HG03095 (cell line): ENCODE measurements around the gene LMO1.

Experiments
- ATAC-seq: cut with Tn5 transposase; IDR thresholded peaks from one replicate; pipeline ENCODE4 v1.9.1; 2021; ENCODE audit warnings: moderate library complexity; ENCODE audit not compliant: unreplicated experiment

Gene LMO1

DNA sequence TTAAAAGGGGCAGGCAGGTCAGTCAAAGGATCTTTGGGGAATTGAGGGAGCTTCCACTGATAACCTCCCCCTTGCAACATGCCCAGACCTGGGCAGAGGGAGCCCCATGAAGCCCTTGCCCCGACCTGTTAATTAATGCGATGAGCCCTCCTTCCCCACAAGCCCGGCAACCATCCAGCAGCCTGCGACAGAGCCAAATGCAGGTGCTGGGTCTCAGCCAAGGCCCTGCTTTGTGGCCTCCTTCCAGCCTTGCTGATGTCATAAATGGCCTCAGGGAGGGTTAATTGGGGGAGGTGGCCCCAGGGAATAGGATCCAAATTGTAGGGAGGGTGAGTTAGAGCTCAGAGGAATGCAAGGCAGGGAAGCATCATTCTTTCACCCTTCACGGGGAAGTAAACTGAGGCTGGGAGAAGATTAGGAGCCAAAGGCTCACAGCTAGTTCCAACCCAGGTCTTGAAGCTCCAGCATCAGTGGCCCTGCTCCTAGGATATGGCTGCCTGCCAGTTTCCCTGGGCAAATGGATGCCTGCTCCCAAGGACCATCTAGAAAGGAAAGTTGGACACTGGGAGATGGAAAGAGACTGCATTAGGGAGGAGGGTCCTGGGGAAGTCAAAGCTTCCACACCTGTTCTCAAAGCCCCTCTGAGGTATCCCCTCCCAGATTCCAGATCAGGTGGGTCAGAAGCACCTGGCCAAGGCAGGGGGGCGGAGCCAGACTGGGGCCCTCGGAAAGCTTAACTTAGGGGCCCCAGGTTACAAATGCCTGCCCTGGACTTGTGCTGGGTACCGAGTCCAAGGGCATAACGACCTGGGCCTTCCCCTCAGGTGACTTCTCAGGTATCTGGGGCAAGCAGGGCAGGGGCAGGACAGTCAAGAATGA is 34.1 kb downstream of the LMO1 start:
- ATAC-seq: no peak

DNA sequence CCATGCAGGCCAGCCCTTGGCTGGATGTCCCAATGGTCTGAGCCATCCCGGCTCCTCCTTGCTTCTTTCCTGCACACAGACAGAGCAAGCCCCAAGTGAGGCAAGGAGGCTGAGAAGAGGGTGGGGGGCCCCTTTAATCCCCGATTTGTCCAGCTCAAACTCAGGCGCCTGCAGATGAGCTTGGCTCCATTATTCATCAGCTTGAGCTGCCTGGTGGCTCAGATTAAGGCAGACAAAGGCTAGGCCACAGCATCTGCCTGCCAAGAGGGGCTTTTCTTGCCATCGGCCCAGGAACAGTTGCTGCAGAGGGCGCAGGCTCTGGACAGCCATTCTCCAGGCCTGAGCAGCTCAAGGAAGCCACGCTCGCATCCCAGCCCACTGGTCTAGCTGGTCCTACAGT is 35.4 kb downstream of the LMO1 start:
- ATAC-seq: no peak

DNA sequence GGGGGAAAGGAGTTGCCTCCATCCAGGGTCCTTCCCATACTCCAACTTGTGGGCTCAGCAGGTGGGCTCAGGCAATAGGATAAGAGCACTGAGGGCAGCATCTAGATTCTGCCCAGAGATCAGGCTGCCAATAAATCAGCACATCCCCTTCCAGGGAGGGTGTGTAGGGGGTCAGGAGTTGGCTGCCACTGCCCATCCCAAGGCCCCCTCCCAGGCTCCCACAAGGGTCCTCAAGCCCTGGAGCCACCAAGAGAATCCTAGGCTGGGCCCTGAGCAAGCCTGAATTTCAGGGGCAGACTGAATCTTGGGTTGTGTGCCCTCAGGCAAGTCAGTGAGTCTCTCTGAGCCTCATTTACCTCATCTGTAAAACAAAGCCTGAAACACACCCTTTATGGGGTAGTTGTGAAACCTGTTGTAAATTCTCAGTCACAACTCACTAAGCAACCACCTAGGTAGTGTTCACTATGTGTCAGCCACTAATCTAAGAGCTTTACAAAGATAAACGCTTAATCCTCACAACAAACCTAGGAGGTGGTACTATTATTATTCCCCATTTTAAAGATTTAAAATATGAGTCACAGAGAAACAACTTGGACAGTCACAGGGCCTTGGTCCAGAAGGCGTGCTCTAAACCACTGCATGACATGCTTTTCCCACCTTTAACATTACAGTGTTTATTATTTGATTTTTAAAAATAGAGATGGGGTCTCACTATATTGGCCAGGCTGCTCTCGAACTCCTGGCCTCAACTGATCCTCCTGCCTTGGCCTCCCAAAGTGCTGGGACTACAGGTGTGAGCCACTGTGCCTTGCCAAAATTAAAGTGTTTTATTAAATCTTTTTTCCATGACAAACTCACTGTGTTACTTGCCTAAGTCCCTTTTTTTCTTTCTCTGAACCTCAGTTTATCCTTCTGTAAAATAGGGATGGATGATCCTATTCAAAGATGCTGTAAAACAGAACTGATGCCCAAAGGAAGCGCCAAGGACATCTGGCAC is 36.2 kb downstream of the LMO1 start:
- ATAC-seq: no peak

DNA sequence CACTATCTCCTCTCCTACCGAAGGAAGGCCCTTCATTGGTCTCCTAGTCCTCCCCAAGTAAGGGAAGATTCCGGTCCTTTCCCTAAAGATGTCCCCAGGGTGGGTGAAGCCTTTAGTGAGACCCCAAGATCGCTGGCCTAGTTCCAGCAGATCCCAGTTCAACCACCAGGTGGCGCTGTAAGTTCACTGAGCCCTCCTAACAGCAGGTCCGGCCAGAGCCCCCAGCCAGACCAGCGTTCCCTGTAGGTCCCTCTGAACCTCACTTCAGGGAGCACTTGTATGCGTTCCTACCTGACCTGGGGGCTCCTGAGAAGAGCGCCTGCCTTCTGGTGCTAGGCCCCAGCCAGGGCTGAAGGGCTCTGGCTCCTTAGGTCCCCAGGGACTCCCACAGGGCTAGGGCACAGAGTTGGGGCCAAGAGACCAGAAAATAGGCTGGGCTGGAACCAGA is 38.1 kb downstream of the LMO1 start:
- peak; percentile 51 for ATAC-seq

DNA sequence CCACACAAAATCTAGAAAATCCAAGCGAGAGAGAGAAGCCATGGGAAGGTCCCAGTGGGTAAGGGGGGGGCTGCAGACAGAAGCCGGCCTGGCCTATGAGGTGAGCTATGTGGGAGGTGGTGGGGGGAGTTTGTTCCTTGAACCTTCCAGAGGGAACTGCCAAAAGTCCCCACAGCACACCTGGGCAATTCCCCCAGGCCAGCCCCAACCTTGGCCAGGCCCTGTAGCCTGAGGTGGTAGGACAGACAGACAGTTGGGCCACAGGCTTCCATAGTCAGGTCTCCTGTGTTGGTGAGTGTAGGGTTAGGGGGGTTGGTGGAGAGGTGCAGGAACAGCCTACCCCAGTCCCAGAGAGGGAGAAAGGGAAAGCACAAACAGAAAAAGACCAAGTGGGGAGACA is 39.0 kb downstream of the LMO1 start:
- ATAC-seq: no peak

DNA sequence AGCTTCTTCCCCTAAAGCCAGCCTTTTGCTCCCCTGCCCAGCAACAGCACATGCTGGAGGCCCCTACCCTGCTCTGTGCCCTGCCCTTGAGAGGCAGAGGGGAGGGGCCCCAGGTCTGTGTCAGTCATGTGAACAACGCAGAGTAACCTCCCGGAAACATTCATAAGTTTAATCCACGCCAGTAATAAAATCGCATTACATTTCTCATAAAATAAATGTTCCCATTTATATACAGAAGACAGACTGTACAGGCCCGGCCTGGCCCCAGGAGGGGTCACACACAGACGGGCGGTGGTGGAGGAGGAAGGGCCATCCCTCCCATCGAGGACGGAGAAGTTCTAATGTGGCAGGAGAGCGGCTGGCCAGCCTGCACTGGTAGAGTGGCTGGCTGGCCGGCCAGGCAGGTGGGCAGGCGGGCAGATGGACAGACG is 39.5 kb downstream of the LMO1 start:
- no peak for ATAC-seq

DNA sequence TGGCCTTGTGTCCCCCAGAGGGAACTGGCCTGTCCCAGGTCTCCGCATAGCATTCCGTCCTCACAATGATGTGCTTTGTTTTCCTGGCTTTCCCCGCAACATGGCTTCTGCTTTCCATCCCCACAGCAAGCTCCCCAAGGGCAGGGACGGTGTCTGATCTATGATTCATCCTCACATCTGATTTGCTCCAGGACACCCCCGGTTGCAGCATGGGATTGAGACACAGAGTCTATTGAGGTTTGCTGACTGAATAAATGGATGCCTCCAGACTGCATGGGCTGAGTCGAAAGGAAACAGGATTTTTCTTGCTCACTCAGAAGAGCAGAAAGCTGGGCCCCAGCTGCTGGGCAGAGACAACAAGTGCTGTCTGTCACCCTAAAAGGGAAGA is 40.2 kb downstream of the LMO1 start:
- ATAC-seq: no peak

DNA sequence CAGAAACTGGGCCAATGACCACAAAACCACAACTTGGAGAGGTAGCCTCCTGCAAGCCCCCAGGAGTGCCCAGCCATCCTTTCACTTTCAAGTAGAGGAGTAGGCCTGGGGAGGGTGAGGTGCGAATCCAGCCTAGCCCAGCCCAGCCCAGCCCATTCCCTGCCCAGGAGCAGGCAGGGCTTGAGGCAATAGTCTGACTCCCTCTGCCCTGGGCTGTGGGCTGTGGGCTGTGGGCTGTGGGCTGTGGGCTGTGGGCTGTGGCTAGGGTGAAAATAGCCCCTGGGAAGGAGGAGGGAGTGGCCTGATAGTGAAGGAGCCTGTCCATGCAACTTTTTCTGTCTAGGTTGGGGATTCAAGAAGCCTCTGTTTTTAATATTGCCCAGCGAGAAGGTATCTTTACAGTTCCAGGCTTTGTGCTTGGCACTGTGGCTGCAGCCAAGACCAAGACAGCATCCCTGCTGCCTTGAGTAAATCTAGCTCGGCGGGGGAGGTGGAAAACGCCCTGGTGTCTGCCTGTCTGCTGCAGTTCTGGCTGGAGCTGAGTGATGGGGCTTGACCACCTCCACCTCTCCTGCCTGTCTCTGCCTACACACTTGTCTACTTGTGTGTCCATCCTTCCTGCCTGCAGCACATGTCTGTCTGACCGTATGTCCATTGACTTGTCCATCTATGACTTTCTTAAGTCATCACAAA is 40.7 kb downstream of the LMO1 start:
- no peak for ATAC-seq

DNA sequence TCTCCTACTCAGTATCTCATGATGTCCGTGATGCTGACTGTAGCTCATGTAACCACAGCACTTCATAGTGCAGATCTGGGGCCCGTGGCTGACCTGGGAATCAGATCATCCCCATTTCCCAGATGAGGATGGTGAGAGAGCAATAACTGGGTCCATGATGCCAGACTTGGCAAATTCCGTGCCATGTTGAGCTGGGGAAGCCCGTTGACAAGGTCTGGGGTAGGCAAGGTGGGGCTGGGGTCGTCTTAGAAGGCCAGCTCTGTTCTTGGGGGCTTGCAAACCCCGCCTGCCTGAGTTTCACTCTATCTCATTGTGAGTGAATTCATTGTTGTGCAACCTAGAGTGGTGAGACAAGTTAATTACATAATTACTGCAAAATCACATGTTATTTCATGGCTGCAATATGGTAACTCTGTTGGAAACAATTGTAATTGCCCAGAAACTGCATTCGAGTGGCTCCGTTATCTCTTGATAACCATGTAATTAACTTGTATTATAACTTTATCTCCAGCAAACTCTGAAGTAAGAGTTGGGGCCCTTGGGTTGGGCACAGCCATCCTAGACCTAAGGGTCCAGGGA is 41.7 kb downstream of the LMO1 start:
- ATAC-seq: no peak

DNA sequence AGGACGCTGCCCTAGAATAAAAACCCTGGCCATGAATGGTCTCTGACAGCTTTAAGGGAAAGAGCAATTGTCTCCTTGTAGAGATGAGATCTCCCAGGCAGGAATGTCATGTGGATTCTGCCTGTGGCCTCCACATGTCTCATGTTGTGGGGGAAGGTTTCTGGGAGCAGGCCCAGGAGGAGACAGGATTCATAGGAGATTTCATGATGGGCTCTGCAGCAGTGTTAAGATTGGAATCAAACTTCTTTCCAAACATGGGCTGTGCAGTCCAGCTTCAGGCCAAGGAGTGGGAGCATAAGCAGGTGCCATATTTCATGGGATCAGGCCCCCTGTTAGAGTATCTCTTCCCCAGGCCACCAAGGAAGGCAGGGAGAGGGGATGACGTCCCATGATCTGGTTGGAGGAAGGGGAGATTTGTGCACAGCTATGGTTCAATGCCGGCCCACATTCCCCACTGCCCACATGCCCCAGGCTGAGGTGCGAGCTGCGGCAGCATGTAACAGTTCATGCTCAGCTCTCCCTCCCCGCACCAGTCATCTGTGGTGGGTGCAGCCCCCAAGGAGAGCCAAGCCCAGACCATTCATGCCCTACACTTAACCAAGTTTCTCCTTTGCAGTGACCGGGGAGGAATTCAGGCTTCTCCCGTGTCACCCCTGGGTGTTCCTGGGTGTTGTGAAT is 42.5 kb downstream of the LMO1 start:
- no peak for ATAC-seq

DNA sequence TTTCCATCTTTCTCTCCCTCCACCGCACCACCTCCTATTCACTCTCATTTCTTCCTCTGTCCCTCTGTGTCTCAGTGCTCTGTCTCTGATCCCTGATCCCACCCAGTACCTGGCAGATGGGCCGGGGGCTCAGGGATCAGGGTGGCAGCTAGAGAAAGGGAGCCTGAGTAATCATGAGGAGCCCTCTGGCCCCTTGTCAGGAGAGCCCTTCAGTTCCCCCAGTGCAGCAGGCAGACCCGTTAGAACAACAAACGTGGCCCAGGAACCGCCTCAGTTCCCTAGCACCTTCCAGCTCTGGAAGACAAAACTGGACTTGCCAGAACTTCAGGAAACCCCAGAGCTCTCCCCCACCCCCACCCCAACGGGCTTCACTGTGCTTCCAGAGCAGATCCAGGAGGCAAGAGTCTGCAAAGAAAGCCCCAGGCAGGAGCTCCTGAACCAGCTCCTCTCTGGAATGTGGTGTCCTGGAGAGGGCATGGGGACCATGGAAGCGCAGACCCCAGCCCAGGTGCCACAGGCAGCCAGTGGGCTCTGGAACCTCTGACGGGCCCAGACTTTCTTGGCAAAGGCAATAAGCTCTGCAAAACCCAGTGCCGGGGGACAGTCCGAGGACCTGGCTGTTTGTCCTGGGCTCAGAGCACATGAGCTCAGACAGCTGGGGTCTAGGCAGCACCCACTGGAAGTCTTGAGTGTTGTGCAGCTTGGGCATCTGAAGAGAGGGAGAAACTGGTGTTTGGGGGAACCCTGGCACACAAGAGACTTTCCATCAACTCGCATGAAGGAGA is 43.2 kb downstream of the LMO1 start:
- ATAC-seq: no peak

DNA sequence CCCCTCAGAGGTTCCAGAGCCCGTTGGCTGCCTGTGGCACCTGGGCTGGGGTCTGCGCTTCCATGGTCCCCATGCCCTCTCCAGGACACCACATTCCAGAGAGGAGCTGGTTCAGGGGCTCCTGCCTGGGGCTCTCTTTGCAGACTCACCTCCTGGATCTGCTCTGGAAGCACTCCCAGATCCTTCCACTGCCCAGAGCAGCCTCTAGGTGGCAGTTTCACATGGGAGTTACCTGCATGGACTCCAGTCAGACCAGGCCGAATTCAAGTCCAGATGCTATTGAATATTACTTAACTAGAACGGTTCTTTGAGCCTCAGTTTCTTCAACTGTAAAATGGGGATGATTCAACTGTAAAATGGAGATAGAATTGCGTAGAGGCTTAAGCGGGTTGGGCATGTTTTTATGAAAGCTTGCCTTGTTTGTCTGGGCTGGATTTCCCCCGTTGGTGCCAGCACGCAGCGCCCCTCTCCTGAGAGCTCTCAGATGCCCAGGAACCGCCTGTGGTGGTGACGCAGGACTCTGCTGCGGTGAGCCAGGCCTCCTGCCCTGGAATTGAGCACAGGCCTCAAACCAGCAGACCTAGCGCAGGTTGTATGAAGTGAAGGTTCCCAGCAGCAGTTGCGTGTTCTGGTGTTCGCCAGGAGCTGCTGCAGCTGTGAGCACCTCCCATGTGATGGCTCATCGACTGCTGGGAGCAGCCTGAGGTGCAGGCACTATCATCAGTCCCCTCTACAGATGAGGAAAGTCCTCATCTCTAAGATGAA is 44.2 kb downstream of the LMO1 start:
- ATAC-seq: no peak

DNA sequence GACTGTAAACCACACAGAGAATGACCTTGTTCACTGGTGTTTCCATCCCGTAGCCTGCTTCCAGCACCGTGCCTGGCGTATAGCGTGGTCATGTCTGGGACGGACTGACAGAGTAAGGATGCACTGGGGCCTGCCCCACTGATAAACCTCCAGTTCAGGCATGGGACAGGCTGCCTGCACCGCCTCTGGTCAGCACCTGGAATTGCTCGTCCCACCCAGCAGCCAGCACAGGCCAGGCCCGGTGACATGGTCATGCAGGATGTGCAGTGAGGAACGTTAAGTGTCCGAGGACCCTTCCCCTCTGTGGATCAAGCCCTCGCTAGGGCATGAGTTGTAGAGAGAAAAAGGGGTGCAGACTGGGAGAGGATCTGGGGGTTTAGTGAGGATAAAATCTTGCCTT is 44.8 kb downstream of the LMO1 start:
- no peak for ATAC-seq

DNA sequence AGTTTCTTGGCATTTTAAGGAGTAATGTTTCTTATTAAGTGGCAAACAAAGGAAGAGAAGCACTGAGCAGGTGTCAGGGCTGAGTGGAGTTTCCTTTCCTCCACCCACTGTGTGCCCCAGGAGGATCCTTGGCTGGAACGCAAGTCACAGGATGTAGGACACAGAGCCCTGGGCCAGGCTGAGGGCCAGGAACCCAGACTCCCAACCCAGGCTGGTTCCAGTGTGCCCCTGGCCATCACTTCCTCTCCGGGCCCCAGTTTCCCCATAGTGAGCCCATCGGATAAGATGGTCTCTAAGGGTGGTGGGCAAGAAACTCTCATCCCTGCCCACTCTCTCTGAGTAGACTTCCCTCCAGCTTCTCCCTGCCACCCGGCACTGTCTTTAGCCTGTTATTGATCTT is 45.3 kb downstream of the LMO1 start:
- no peak for ATAC-seq

DNA sequence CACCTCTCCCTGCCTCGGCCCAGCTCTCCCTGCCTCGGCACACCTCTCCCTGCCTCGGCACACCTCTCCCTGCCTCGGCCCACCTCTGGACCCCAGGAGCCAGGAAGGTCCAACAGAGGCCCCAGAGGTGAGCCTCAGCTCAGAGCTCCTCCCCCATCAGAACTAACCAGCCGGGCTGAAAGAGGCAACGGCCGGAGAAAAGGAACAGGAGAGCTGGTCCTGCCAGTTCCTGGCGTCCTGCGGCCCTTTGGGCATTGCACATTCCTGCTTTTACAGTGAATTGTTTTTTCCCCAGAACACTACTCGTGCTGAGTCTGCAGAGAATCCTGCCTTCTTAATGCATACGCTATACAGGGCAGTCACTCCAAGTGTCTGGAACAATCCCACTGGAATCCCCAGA is 45.8 kb downstream of the LMO1 start:
- no peak for ATAC-seq

DNA sequence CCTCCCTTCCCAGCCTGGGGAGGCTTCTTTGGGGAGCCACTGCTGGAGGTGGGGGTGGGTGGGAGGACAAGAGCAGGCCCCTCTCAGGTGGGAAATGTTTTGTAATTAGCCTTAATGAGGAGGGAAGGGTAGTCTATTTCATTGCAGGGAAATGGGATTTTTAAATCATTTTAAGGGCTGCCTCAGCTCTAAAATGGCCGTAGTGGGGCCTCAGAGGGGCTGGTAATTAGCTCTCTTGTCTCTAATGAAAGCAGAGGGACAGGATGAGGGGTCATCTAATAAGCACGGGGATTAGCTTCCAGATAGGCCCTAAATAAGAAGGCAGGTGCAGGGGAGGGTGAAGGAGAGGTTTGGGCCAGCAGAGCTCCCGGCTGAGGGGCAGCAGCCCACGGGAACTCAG is 46.5 kb downstream of the LMO1 start:
- ATAC-seq: no peak

DNA sequence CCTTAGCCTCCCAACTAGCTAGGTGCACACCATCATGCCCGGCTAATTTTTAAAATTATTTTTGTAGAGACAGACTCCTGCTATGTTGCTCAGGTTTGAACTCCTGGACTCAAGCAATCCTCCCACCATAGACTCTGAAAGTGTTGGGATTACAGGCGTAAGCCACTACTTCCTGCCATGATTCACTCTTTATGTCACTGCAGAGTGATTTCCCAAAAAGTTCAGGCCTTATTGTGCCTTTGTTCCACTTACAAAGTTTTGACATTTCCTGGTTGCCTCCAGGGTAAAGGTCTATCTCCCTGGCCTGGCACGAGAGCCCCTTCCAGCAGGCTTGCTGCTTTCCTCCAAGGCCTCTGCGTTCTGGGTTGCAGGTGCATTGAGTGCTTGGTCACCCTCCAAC is 50.3 kb downstream of the LMO1 start:
- ATAC-seq: no peak

DNA sequence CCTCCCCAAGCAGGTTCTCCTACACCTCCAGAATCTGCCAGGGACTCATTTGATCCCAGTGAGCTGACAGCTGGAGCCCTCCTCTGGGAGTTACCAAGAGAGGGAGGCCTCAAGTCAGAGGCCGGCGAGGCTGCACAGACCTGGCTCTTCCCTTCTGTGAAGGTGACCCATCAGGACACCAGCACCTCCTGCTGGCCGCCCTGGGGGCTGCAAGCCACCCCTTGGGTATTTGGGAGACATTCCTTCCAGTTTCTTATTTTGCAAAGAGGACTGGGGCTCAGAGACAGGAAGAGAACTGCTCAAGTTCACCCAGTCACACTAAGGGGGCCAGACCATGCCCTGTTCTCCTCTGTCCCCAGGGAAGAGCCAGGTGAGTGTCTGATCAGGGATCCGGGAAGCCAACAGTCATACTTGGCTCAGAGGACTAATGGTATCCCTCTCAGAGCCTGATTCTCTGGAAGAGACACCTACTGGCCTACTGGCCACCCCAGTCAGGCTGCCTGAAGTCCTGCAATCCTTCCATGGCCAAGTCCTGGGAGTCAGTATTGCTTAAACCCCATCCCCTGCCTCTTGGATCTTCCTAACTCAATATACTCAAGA is 54.4 kb downstream of the LMO1 start:
- no peak for ATAC-seq
